H1 (cell line): ENCODE measurements around the gene IKZF1. TPM values are rescaled to one million over a fixed set of nuclear protein-coding genes. Genes with fewer than 3 reads are reported as not detected.

Source experiments
- CTCF ChIA-PET: fragments of 300-600 bp; sonication (Branson Sonifier 250); formaldehyde crosslinking; loops from one replicate; lab custom pipeline; 2021; ENCODE audit not compliant: partially characterized antibody; lab: Charles Lee
- POLR2A ChIA-PET: fragments of 300-600 bp; sonication (Branson Sonifier 250); formaldehyde crosslinking; loops from one replicate; lab custom pipeline; 2021; ENCODE audit warnings: inconsistent platforms; ENCODE audit not compliant: partially characterized antibody; lab: Charles Lee
- DNase-seq, 2 experiments: peaks; one replicate each; pipeline versions ENCODE4 v3.0.0 to v3.0.0-alpha.2; 2010 to 2022; ENCODE audit warnings: low spot score in 2 of 2, low read depth in 1 of 2, mixed read lengths in 1 of 2
- FAIRE-seq: peaks from 2 replicates; lab custom pipeline; 2011; peaks lifted over from hg19 to GRCh38; lab: Jason Lieb, UNC
- H2AFZ ChIP-seq: 2 replicates; pipeline ENCODE4 v1.8.1; 2012; ENCODE audit warnings: low read length, inconsistent platforms
- H2AK5ac ChIP-seq: 2 replicates; pipeline ENCODE4 v1.6.1; 2013; ENCODE audit warnings: low read depth, low read length
- H2BK120ac ChIP-seq: replicated peaks from 2 replicates; pipeline ENCODE3; 2013; ENCODE audit warnings: low read depth, low read length, inconsistent platforms
- H2BK12ac ChIP-seq: 2 replicates; pipeline ENCODE4 v1.6.1; 2013; ENCODE audit warnings: low read depth, low read length
- H2BK15ac ChIP-seq: 2 replicates; pipeline ENCODE4 v1.6.1; 2013; ENCODE audit warnings: low read length
- H2BK20ac ChIP-seq: 2 replicates; pipeline ENCODE4 v1.6.1; 2013; ENCODE audit warnings: low read length
- H2BK5ac ChIP-seq: 2 replicates; pipeline ENCODE4 v1.6.1; 2013; ENCODE audit warnings: low read depth, low read length
- H3K14ac ChIP-seq: 2 replicates; pipeline ENCODE4 v1.6.1; 2013; ENCODE audit warnings: inconsistent platforms; ENCODE audit not compliant: insufficient read length
- H3K18ac ChIP-seq: 2 replicates; pipeline ENCODE4 v1.6.1; 2013; ENCODE audit warnings: low read length; ENCODE audit errors: extremely low read depth
- H3K23ac ChIP-seq: 2 replicates; pipeline ENCODE4 v1.6.1; 2013; ENCODE audit warnings: inconsistent platforms; ENCODE audit not compliant: insufficient read length
- H3K23me2 ChIP-seq: 2 replicates; pipeline ENCODE4 v1.6.1; 2013; ENCODE audit warnings: low read depth, low read length
- H3K27ac ChIP-seq: 2 replicates; pipeline ENCODE4 v1.6.1; 2011; ENCODE audit warnings: low read depth, low read length, inconsistent platforms
- H3K27me3 ChIP-seq, 4 experiments: replicated peaks in 1 of 4; 1 replicate in 1 of 4; 2 replicates in 3 of 4; pipeline versions ENCODE4 v1.6.1 to v1.8.1; 2011 to 2013; ENCODE audit warnings: low read length in 3 of 4, mild to moderate bottlenecking in 3 of 4, inconsistent platforms in 2 of 4, mixed read lengths in 2 of 4, moderate library complexity in 1 of 4; ENCODE audit not compliant: control insufficient read depth in 3 of 4, insufficient read depth in 3 of 4; ENCODE audit errors: extremely low read depth in 1 of 4
- H3K36me3 ChIP-seq, 4 experiments: 2 replicates each; pipeline versions ENCODE4 v1.6.1 to v1.8.1; 2011 to 2013; ENCODE audit warnings: mild to moderate bottlenecking in 4 of 4, low read length in 3 of 4, moderate library complexity in 2 of 4, control low read depth in 1 of 4, inconsistent platforms in 1 of 4; ENCODE audit not compliant: insufficient read depth in 4 of 4, control insufficient read depth in 2 of 4
- H3K4ac ChIP-seq: replicated peaks from 2 replicates; pipeline ENCODE3; 2013; ENCODE audit warnings: low read length, low read depth, mixed read lengths, inconsistent platforms; ENCODE audit not compliant: insufficient read length
- H3K4me1 ChIP-seq, 4 experiments: replicated peaks in 1 of 4; 1 replicate in 1 of 4; 2 replicates in 3 of 4; pipeline versions ENCODE4 v1.6.1 to v1.8.1; 2011 to 2013; ENCODE audit warnings: low read length in 3 of 4, inconsistent platforms in 2 of 4, mixed read lengths in 1 of 4; ENCODE audit not compliant: insufficient read depth in 4 of 4, control insufficient read depth in 3 of 4
- H3K4me2 ChIP-seq, 2 experiments: 2 replicates each; pipeline versions ENCODE4 v1.6.1 to v1.8.1; 2011 to 2013; ENCODE audit warnings: low read depth in 2 of 2, low read length in 2 of 2, control low read depth in 1 of 2, inconsistent platforms in 1 of 2, mild to moderate bottlenecking in 1 of 2; ENCODE audit not compliant: insufficient read depth in 1 of 2
- H3K4me3 ChIP-seq, 4 experiments: fragments of 200-600, 300-600 bp in 1 of 4; sonication (generic), shearing (Covaris generic), sonication (Bioruptor Twin) in 1 of 4; 2 replicates each; pipeline versions ENCODE4 v1.5.1 to v1.8.1; 2011 to 2016; ENCODE audit warnings: low read length in 4 of 4, low read depth in 3 of 4, control low read depth in 2 of 4, inconsistent platforms in 2 of 4, mild to moderate bottlenecking in 2 of 4, mixed read lengths in 1 of 4, moderate library complexity in 1 of 4; ENCODE audit not compliant: insufficient read depth in 2 of 4; ENCODE audit errors: extremely low read depth in 1 of 4
- H3K56ac ChIP-seq: replicated peaks from 2 replicates; pipeline ENCODE3; 2013; ENCODE audit warnings: low read depth, mild to moderate bottlenecking, mixed read lengths, low read length, inconsistent platforms; ENCODE audit not compliant: insufficient read length
- H3K79me1 ChIP-seq: 2 replicates; pipeline ENCODE4 v1.6.1; 2013; ENCODE audit warnings: low read depth, low read length, control low read depth
- H3K79me2 ChIP-seq, 2 experiments: 2 replicates each; pipeline versions ENCODE4 v1.6.1 to v1.8.1; 2012 to 2013; ENCODE audit warnings: low read length in 2 of 2, mild to moderate bottlenecking in 2 of 2, inconsistent platforms in 1 of 2; ENCODE audit not compliant: insufficient read depth in 2 of 2, control insufficient read depth in 1 of 2
- H3K9ac ChIP-seq, 4 experiments: replicated peaks in 1 of 4; 1 replicate in 1 of 4; 2 replicates in 3 of 4; pipeline versions ENCODE4 v1.6.1 to v1.8.1; 2011 to 2013; ENCODE audit warnings: low read depth in 3 of 4, low read length in 3 of 4, control low read depth in 2 of 4, mild to moderate bottlenecking in 2 of 4, moderate library complexity in 2 of 4, inconsistent platforms in 1 of 4; ENCODE audit errors: extremely low read depth in 1 of 4
- H3K9me3 ChIP-seq, 2 experiments: 2 replicates each; pipeline versions ENCODE4 v1.6.1 to v1.8.1; 2012 to 2013; ENCODE audit warnings: mild to moderate bottlenecking in 2 of 2, moderate library complexity in 2 of 2, control low read depth in 1 of 2, inconsistent platforms in 1 of 2, low read depth in 1 of 2, low read length in 1 of 2, mixed read lengths in 1 of 2; ENCODE audit not compliant: insufficient read depth in 2 of 2
- H4K20me1 ChIP-seq, 2 experiments: replicated peaks in 1 of 2; 2 replicates each; pipeline versions ENCODE3 to v1.8.1; 2011 to 2013; ENCODE audit warnings: inconsistent platforms in 2 of 2, low read length in 2 of 2, mild to moderate bottlenecking in 1 of 2; ENCODE audit not compliant: insufficient read depth in 2 of 2, control insufficient read depth in 1 of 2
- H4K5ac ChIP-seq: 2 replicates; pipeline ENCODE4 v1.6.1; 2013; ENCODE audit warnings: low read length, low read depth, mixed read lengths, inconsistent platforms; ENCODE audit not compliant: insufficient read length
- H4K8ac ChIP-seq: 2 replicates; pipeline ENCODE4 v1.8.0; 2013; ENCODE audit warnings: mild to moderate bottlenecking, moderate library complexity, low read length, inconsistent platforms; ENCODE audit not compliant: insufficient read depth; ENCODE audit errors: extremely low read depth
- H4K91ac ChIP-seq: replicated peaks from 2 replicates; pipeline ENCODE3; 2013; ENCODE audit warnings: low read length, mixed read lengths, inconsistent platforms; ENCODE audit not compliant: insufficient read length
- CBX5 ChIP-seq: fragments of 300-800, 300-1000 bp; sonication (generic); IDR thresholded peaks from 2 replicates; pipeline ENCODE4 v1.7.1; 2016; ENCODE audit warnings: antibody characterized with exemption, low read length, low read depth
- CEBPB ChIP-seq: IDR thresholded peaks from 2 replicates; pipeline ENCODE4 v1.6.1; 2012; ENCODE audit warnings: low read depth, low read length
- EP300 ChIP-seq, 2 experiments: IDR thresholded peaks; 1 replicate in 1 of 2; 2 replicates in 1 of 2; pipeline ENCODE4 v1.6.1; 2011 to 2012; ENCODE audit warnings: low read depth in 2 of 2, low read length in 2 of 2, mild to moderate bottlenecking in 2 of 2, borderline replicate concordance in 1 of 2, inconsistent platforms in 1 of 2, moderate library complexity in 1 of 2
- EZH2 ChIP-seq: fragments of 200-600 bp; sonication (generic); IDR thresholded peaks from 2 replicates; pipeline ENCODE4 v1.7.1; 2012; ENCODE audit warnings: low read depth, mild to moderate bottlenecking, moderate library complexity, low read length, inconsistent platforms; ENCODE audit not compliant: severe bottlenecking
- JUN ChIP-seq: IDR thresholded peaks from 2 replicates; pipeline ENCODE4 v1.6.1; 2011; ENCODE audit warnings: low read depth, mild to moderate bottlenecking, improper control_type of control experiment, low read length
- NANOG ChIP-seq: IDR thresholded peaks from 2 replicates; pipeline ENCODE4 v1.6.1; 2011; ENCODE audit warnings: low read length, low read depth, mild to moderate bottlenecking, inconsistent platforms; ENCODE audit not compliant: insufficient read depth, poor library complexity, severe bottlenecking
- TEAD4 ChIP-seq: IDR thresholded peaks from 2 replicates; pipeline ENCODE4 v1.6.1; 2012; ENCODE audit warnings: low read depth, low read length, inconsistent platforms, mixed read lengths
- WGBS, 2 experiments: shearing (Covaris generic) in 1 of 2; methylation state at CpG; one replicate each; pipeline versions ENCODE4 v1.1.6 to v1.1.7; 2013 to 2015; ENCODE audit warnings: low lambda C conversion rate in 2 of 2, mixed read lengths in 2 of 2, inconsistent platforms in 1 of 2, low coverage in 1 of 2, missing lambda C conversion rate in 1 of 2; ENCODE audit not compliant: insufficient replicate concordance in 2 of 2, insufficient coverage in 1 of 2, insufficient read length in 1 of 2; ENCODE audit errors: extremely low coverage in 1 of 2, missing lambda C conversion rate in 1 of 2; 5-methylcytosine and 5-hydroxymethylcytosine counted together
- polyA plus RNA-seq, 7 experiments: library from polyadenylated mRNA; depleted of rRNA in 3 of 7; stranded (reverse) in 5 of 7; unstranded in 2 of 7; fragments of >200 nt in 5 of 7; fragments of 200-250 nt in 2 of 7; gene quantifications; 1 replicate in 5 of 7; 2 replicates in 1 of 7; 4 replicates in 1 of 7; pipeline versions ENCODE4 v1.2.1 to v1.2.3, GENCODE V29; 2011 to 2013; ENCODE audit warnings: missing spikeins in 2 of 7, mixed read lengths in 2 of 7
- total RNA-seq: library from RNA; stranded (reverse); fragmentation: NEBNext Ultra II Directional; extraction: Animal tissue kit (Norgen Biotek cat#: 25700); gene quantifications from 2 replicates; pipeline ENCODE4 v1.2.1, GENCODE V29; 2021

IKZF1 gene
- total and polyA plus RNA-seq, 2 of the 8 experiments (the other 6 are each of a cell fraction or from before 2014, with no cell fraction given), result 0.74 to 1.5 TPM

DNA sequence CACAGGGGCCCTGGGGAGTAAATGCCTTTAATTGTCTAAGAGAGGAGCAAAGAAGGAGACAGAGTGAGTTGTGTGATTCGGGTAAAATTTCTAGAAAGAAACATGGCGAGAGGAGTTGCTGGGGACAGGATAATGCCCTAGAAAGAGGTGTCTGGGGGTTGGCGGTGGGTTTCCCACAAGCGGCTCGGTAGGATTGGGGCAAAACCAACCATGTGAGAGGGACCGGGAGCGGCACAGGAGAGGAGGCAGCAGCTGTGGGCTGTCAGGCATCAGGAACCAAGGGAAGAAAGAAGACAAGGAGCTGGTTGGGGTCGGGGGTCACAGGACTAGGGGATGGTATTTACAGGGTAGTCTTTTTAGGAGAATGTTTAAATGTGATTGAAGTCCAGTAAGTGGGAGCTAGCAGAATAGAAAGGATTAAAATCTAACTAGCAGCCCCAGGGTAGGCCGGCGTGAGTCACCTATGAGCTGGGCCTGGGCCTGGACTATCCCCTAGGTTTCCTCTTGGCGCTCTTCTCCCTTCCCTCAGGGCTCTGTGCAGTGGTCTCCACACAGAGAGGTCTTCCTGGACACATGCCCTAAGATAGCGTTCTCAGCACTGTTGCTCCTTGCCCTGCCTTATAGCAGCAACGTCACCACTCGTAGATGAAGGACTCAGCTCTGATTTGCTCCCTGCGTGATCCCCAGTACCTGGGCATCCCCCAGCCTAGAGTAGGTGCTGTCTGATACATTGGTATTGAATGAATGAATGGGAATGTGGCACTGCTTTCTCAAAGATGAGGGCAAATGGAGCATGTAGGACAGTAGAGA is 32.6 kb downstream of the IKZF1 start:
- no peaks in the 10 kb centered on the region for H3K9me3 ChIP-seq
- POLR2A ChIA-PET, result no interaction called here
- TF ChIP-seq EP300 (IDR thresholded peaks at IDR 0.05; ENCODE audit: borderline replicate concordance in 1 of 2, low read depth in 2 of 2, low read length in 2 of 2) (no peak), EZH2 (no peak), NANOG (no peak), CEBPB (no peak), JUN (no peak), CBX5 (no peak), TEAD4 (no peak)

More for the DNA sequence above, 32.6 kb downstream of the IKZF1 start:
- H3K4me1 ChIP-seq, result peaks cover 0 to 6% (median under 1%) of the 10 kb centered on the region in 4 experiments; a peak in 4 of 7 replicates
- no peak overlapping the region for H2BK120ac ChIP-seq
- H2BK5ac ChIP-seq, result no peak overlapping the region
- H2BK15ac ChIP-seq, result no peak overlapping the region
- no peak overlapping the region for H4K91ac ChIP-seq
- no peak overlapping the region for H2BK20ac ChIP-seq
- no peak overlapping the region for H3K4me2 ChIP-seq
- CTCF ChIA-PET, result interaction anchor here (0.7 to 1.8 kb wide), 4 partner anchors 23 to 132 kb away, joined by 3 to 4 read pairs (median 4); no protein-coding TSS in a partner anchor
- DNase-seq (no peak), FAIRE-seq (no peak)
- H2AK5ac ChIP-seq, result no peak overlapping the region
- H3K27me3 ChIP-seq, result no peaks in the 10 kb centered on the region
- H2BK12ac ChIP-seq, result no peak overlapping the region
- H4K5ac ChIP-seq, result no peak overlapping the region
- H3K14ac ChIP-seq, result no peak overlapping the region
- H3K79me1 ChIP-seq, result no peaks in the 10 kb centered on the region
- H3K18ac ChIP-seq, result no peak overlapping the region
- H4K8ac ChIP-seq, result no peak overlapping the region
- no peaks in the 10 kb centered on the region; a peak in 1 of 8 replicates for H3K36me3 ChIP-seq
- H3K9ac ChIP-seq, result no peak overlapping the region
- H3K56ac ChIP-seq, result no peak overlapping the region
- no peak overlapping the region for H2AFZ ChIP-seq
- H4K20me1 ChIP-seq, result peaks cover 0 to 14% of the 10 kb centered on the region in 2 experiments
- no peak overlapping the region for H3K4me3 ChIP-seq
- H3K23me2 ChIP-seq, result peaks cover 14% of the 10 kb centered on the region
- H3K4ac ChIP-seq, result no peak overlapping the region
- H3K23ac ChIP-seq, result no peak overlapping the region
- WGBS, 2 experiments, result 93% methylated on average over 15 of the region's 15 CpGs; no CpG with 5 or more reads in 1 of the 2 experiments
- peaks cover 0 to 3% of the 10 kb centered on the region in 2 experiments; a peak in 2 of 4 replicates for H3K79me2 ChIP-seq
- no peak overlapping the region for H3K27ac ChIP-seq
